Uterus (tissue), 2 donors: Measurements from ENCODE around the gene SLC35F1.

ENCODE experiments used
- CTCF ChIP-seq, 4 experiments: fragments of 200-600 bp in 2 of 4; fragments of 450-650 bp in 2 of 4; sonication (generic) in 2 of 4; IDR thresholded peaks; one replicate each; pipeline ENCODE4 v1.5.1; 2016 to 2019; ENCODE audit warnings: antibody characterized with exemption in 4 of 4, mild to moderate bottlenecking in 2 of 4, moderate library complexity in 1 of 4
- POLR2A ChIP-seq, 2 donors: fragments of 450-650 bp; IDR thresholded peaks; one replicate each; pipeline ENCODE4 v1.6.1; 2016; ENCODE audit warnings: antibody characterized with exemption in 2 of 2, mild to moderate bottlenecking in 1 of 2, moderate library complexity in 1 of 2

GRCh38 chr6:118102401-118102800 lies 195.3 kb downstream of the SLC35F1 start:
- TF ChIP-seq CTCF (IDR thresholded peaks at IDR 0.05) (no peak), POLR2A (IDR thresholded peaks at IDR 0.05) (no peak)
